Mesenchymal stem cell (in vitro differentiated cells and primary cell): ENCODE results near the gene UBALD2.

Experiments
- DNase-seq: peaks from one replicate; pipeline ENCODE4 v3.0.0-alpha.2; 2013
- H2AFZ ChIP-seq: one replicate; pipeline ENCODE4 v1.6.1; 2013; ENCODE audit warnings: low read depth, mild to moderate bottlenecking, control low read depth, inconsistent platforms, low read length, moderate library complexity
- H2AK5ac ChIP-seq: 2 replicates; pipeline ENCODE4 v1.6.1; 2013; ENCODE audit warnings: low read length, moderate library complexity, mild to moderate bottlenecking, inconsistent platforms; ENCODE audit not compliant: severe bottlenecking
- H2BK120ac ChIP-seq: one replicate; pipeline ENCODE4 v1.6.1; 2013; ENCODE audit warnings: low read depth, mild to moderate bottlenecking, inconsistent platforms, low read length, moderate library complexity
- H2BK12ac ChIP-seq, 2 experiments: one replicate each; pipeline ENCODE4 v1.6.1; 2013; ENCODE audit warnings: inconsistent platforms in 2 of 2, low read length in 2 of 2, mild to moderate bottlenecking in 2 of 2, moderate library complexity in 2 of 2, control low read depth in 1 of 2
- H2BK15ac ChIP-seq: one replicate; pipeline ENCODE4 v1.6.1; 2013; ENCODE audit warnings: mild to moderate bottlenecking, low read depth, inconsistent platforms; ENCODE audit not compliant: poor library complexity, severe bottlenecking
- H2BK5ac ChIP-seq: 2 replicates; pipeline ENCODE4 v1.6.1; 2013; ENCODE audit warnings: low read depth, mild to moderate bottlenecking, low read length, control low read depth, inconsistent platforms; ENCODE audit not compliant: poor library complexity, severe bottlenecking
- H3K14ac ChIP-seq, 2 experiments: one replicate each; pipeline ENCODE4 v1.6.1; 2013; ENCODE audit warnings: inconsistent platforms in 2 of 2, low read length in 2 of 2, control low read depth in 1 of 2, mild to moderate bottlenecking in 1 of 2, moderate library complexity in 1 of 2
- H3K18ac ChIP-seq, 2 experiments: one replicate each; pipeline ENCODE4 v1.6.1; 2013; ENCODE audit warnings: inconsistent platforms in 2 of 2, low read length in 2 of 2, control low read depth in 1 of 2, low read depth in 1 of 2, mild to moderate bottlenecking in 1 of 2
- H3K23ac ChIP-seq, 2 experiments: one replicate each; pipeline ENCODE4 v1.6.1; 2013; ENCODE audit warnings: inconsistent platforms in 2 of 2, low read length in 2 of 2, mild to moderate bottlenecking in 2 of 2, moderate library complexity in 2 of 2, control low read depth in 1 of 2
- H3K27ac ChIP-seq: 2 replicates; pipeline ENCODE4 v1.5.1; 2013; ENCODE audit warnings: mild to moderate bottlenecking, moderate library complexity, low read length, control low read depth, inconsistent platforms; ENCODE audit not compliant: poor library complexity, severe bottlenecking
- H3K27me3 ChIP-seq, 2 experiments: 2 replicates each; pipeline versions ENCODE4 v1.6.1 to v1.7.0; 2013; ENCODE audit warnings: low read length in 2 of 2, mild to moderate bottlenecking in 2 of 2, moderate library complexity in 2 of 2, control low read depth in 1 of 2, inconsistent platforms in 1 of 2; ENCODE audit not compliant: control insufficient read depth in 1 of 2, insufficient read depth in 1 of 2
- H3K36me3 ChIP-seq, 2 experiments: 2 replicates each; pipeline versions ENCODE4 v1.6.1 to v1.7.0; 2013; ENCODE audit warnings: low read length in 2 of 2, control low read depth in 1 of 2, inconsistent platforms in 1 of 2, low read depth in 1 of 2, mild to moderate bottlenecking in 1 of 2; ENCODE audit not compliant: insufficient read depth in 2 of 2, control insufficient read depth in 1 of 2
- H3K4ac ChIP-seq, 2 experiments: one replicate each; pipeline ENCODE4 v1.6.1; 2013; ENCODE audit warnings: inconsistent platforms in 2 of 2, low read length in 2 of 2, mild to moderate bottlenecking in 2 of 2, moderate library complexity in 2 of 2, control low read depth in 1 of 2, low read depth in 1 of 2
- H3K4me1 ChIP-seq: 2 replicates; pipeline ENCODE4 v1.6.1; 2013; ENCODE audit warnings: low read depth, low read length, control low read depth; ENCODE audit not compliant: control insufficient read depth, insufficient read depth
- H3K4me2 ChIP-seq: 2 replicates; pipeline ENCODE4 v1.6.1; 2013; ENCODE audit warnings: low read length, mild to moderate bottlenecking, inconsistent platforms; ENCODE audit not compliant: poor library complexity, severe bottlenecking
- H3K4me3 ChIP-seq, 2 experiments: 2 replicates each; pipeline versions ENCODE4 v1.5.1 to v1.7.0; 2013; ENCODE audit warnings: low read length in 2 of 2, mild to moderate bottlenecking in 2 of 2, control low read depth in 1 of 2, low read depth in 1 of 2; ENCODE audit not compliant: insufficient read depth in 1 of 2
- H3K79me1 ChIP-seq: replicated peaks from 2 replicates; pipeline ENCODE4 v1.6.1; 2013; ENCODE audit warnings: mild to moderate bottlenecking, control low read depth, low read length, inconsistent platforms; ENCODE audit not compliant: poor library complexity, severe bottlenecking
- H3K9ac ChIP-seq: 2 replicates; pipeline ENCODE4 v1.7.0; 2013; ENCODE audit warnings: mild to moderate bottlenecking, low read length, moderate library complexity
- H3K9me3 ChIP-seq: 2 replicates; pipeline ENCODE4 v1.7.0; 2013; ENCODE audit warnings: mild to moderate bottlenecking, low read length; ENCODE audit not compliant: control insufficient read depth
- H4K8ac ChIP-seq: one replicate; pipeline ENCODE4 v1.6.1; 2013; ENCODE audit warnings: inconsistent platforms, mild to moderate bottlenecking, low read length, moderate library complexity
- H4K91ac ChIP-seq: one replicate; pipeline ENCODE4 v1.6.1; 2013; ENCODE audit warnings: mild to moderate bottlenecking, low read length, inconsistent platforms
- WGBS: methylation state at CpG from one replicate; pipeline ENCODE4 v1.1.7; 2013; ENCODE audit warnings: mixed read lengths; 5-methylcytosine and 5-hydroxymethylcytosine counted together

Gene UBALD2

GRCh38 chr17:76292567-76292966 is 27.4 kb downstream of the UBALD2 start:
- H4K91ac ChIP-seq = no peak overlapping the region
- no peaks in the 10 kb centered on the region for H3K27me3 ChIP-seq
- H3K4me3 ChIP-seq = no peak overlapping the region
- H3K79me1 ChIP-seq = no peaks in the 10 kb centered on the region
- H3K36me3 ChIP-seq = peaks cover 14 to 15% of the 10 kb centered on the region in 2 experiments
- 89% methylated on average over 4 of the region's 4 CpGs for WGBS
- no peak overlapping the region for H2BK12ac ChIP-seq
- no peak overlapping the region for H4K8ac ChIP-seq
- no peak overlapping the region for H3K23ac ChIP-seq
- no peak for DNase-seq
- no peaks in the 10 kb centered on the region for H3K9me3 ChIP-seq
- no peak overlapping the region for H2AK5ac ChIP-seq
- no peak overlapping the region for H3K4ac ChIP-seq
- H3K14ac ChIP-seq = no peak overlapping the region
- no peak overlapping the region for H2AFZ ChIP-seq
- H2BK5ac ChIP-seq = no peak overlapping the region
- H3K27ac ChIP-seq = no peak overlapping the region
- no peak overlapping the region for H3K4me2 ChIP-seq
- H3K9ac ChIP-seq = no peak overlapping the region
- no peak overlapping the region for H2BK120ac ChIP-seq
- no peaks in the 10 kb centered on the region for H3K4me1 ChIP-seq
- no peak overlapping the region for H3K18ac ChIP-seq
- no peak overlapping the region for H2BK15ac ChIP-seq

GRCh38 chr17:76293106-76293505 is 28.0 kb downstream of the UBALD2 start:
- H2BK12ac ChIP-seq = no peak overlapping the region
- H2BK120ac ChIP-seq = no peak overlapping the region
- no peak overlapping the region for H4K91ac ChIP-seq
- DNase-seq = no peak
- H2AFZ ChIP-seq = no peak overlapping the region
- H4K8ac ChIP-seq = no peak overlapping the region
- H3K23ac ChIP-seq = no peak overlapping the region
- H2BK15ac ChIP-seq = no peak overlapping the region
- H3K9me3 ChIP-seq = no peaks in the 10 kb centered on the region
- no peaks in the 10 kb centered on the region for H3K79me1 ChIP-seq
- 92% methylated on average over 7 of the region's 7 CpGs for WGBS
- H2BK5ac ChIP-seq = no peak overlapping the region
- no peak overlapping the region for H3K14ac ChIP-seq
- H2AK5ac ChIP-seq = no peak overlapping the region
- no peaks in the 10 kb centered on the region for H3K4me1 ChIP-seq
- no peak overlapping the region for H3K4ac ChIP-seq
- H3K4me3 ChIP-seq = no peak overlapping the region
- no peak overlapping the region for H3K18ac ChIP-seq
- H3K9ac ChIP-seq = no peak overlapping the region
- H3K27ac ChIP-seq = no peak overlapping the region
- no peak overlapping the region for H3K4me2 ChIP-seq
- H3K36me3 ChIP-seq = peaks cover 14 to 15% of the 10 kb centered on the region in 2 experiments
- H3K27me3 ChIP-seq = no peaks in the 10 kb centered on the region

GRCh38 chr17:76296186-76296585 is 31.0 kb downstream of the UBALD2 start:
- Histone ChIP-seq H3K27ac (no peak overlapping the region), H3K4me3 (no peak overlapping the region), H4K8ac (no peak overlapping the region), H2BK5ac (no peak overlapping the region), H2BK120ac (no peak overlapping the region), H3K4ac (no peak overlapping the region), H3K27me3 (no peaks in the 10 kb centered on the region), H3K9me3 (no peaks in the 10 kb centered on the region), H3K23ac (no peak overlapping the region), H2AFZ (no peak overlapping the region), H4K91ac (no peak overlapping the region), H3K14ac (no peak overlapping the region), H3K4me1 (no peaks in the 10 kb centered on the region), H3K9ac (no peak overlapping the region), H2BK12ac (no peak overlapping the region), H2BK15ac (no peak overlapping the region), H3K18ac (no peak overlapping the region), H2AK5ac (no peak overlapping the region), H3K79me1 (no peaks in the 10 kb centered on the region), H3K4me2 (no peak overlapping the region), H3K36me3 (peaks cover 10 to 14% of the 10 kb centered on the region in 2 experiments)
- WGBS = 93% methylated on average over 3 of the region's 4 CpGs
- no peak for DNase-seq

GRCh38 chr17:76296889-76297288 is 31.7 kb downstream of the UBALD2 start:
- 94% methylated on average over 5 of the region's 5 CpGs for WGBS
- Histone ChIP-seq H2BK120ac (no peak overlapping the region), H3K14ac (no peak overlapping the region), H3K79me1 (no peaks in the 10 kb centered on the region), H3K9ac (no peak overlapping the region), H2AK5ac (no peak overlapping the region), H2BK12ac (no peak overlapping the region), H3K4me3 (no peak overlapping the region), H3K9me3 (no peaks in the 10 kb centered on the region), H2BK15ac (no peak overlapping the region), H3K4ac (no peak overlapping the region), H4K8ac (no peak overlapping the region), H3K4me2 (no peak overlapping the region), H3K4me1 (no peaks in the 10 kb centered on the region), H3K36me3 (peaks cover 9 to 10% of the 10 kb centered on the region in 2 experiments), H4K91ac (no peak overlapping the region), H3K27me3 (no peaks in the 10 kb centered on the region), H3K27ac (no peak overlapping the region), H3K23ac (no peak overlapping the region), H2AFZ (no peak overlapping the region), H3K18ac (no peak overlapping the region), H2BK5ac (no peak overlapping the region)
- DNase-seq = no peak
